Lung (tissue), 12 donors: ENCODE results near the gene ZNF410. TPM values are rescaled to one million over a fixed set of nuclear protein-coding genes. Genes with fewer than 3 reads are reported as not detected.

Experiments used
- ATAC-seq: fragments of 200-7000 bp; cut with Tn5 transposase; one replicate; pipeline ENCODE4 v1.9.1; 2020; ENCODE audit warnings: moderate number of reproducible peaks; ENCODE audit not compliant: insufficient read depth, low FRiP score
- DNase-seq, 3 donors: peaks; one replicate each; pipeline ENCODE4 v3.0.0-alpha.2; 2013 to 2017
- H3K27ac ChIP-seq, 2 donors: one replicate each; pipeline ENCODE4 v1.5.1; 2013; ENCODE audit warnings: mild to moderate bottlenecking in 2 of 2, moderate library complexity in 2 of 2, control low read depth in 1 of 2, inconsistent platforms in 1 of 2, low read depth in 1 of 2, low read length in 1 of 2
- H3K27me3 ChIP-seq, 3 donors: one replicate each; pipeline ENCODE4 v1.5.1; 2013; ENCODE audit warnings: low read length in 2 of 3; ENCODE audit not compliant: control insufficient read depth in 3 of 3, insufficient read depth in 3 of 3
- H3K36me3 ChIP-seq, 4 donors: one replicate each; pipeline ENCODE4 v1.5.1; 2013; ENCODE audit warnings: low read length in 4 of 4, mild to moderate bottlenecking in 1 of 4, moderate library complexity in 1 of 4; ENCODE audit not compliant: control insufficient read depth in 4 of 4, insufficient read depth in 4 of 4
- H3K4me1 ChIP-seq, 5 donors: one replicate each; pipeline ENCODE4 v1.5.1; 2013; ENCODE audit warnings: low read length in 5 of 5, mild to moderate bottlenecking in 2 of 5, moderate library complexity in 1 of 5; ENCODE audit not compliant: control insufficient read depth in 5 of 5, insufficient read depth in 5 of 5
- H3K4me3 ChIP-seq: one replicate; pipeline ENCODE4 v1.5.1; 2013; ENCODE audit warnings: mild to moderate bottlenecking, control low read depth, moderate library complexity
- H3K9ac ChIP-seq, 2 donors: one replicate each; pipeline ENCODE4 v1.5.1; 2013; ENCODE audit warnings: low read length in 2 of 2, control low read depth in 1 of 2; ENCODE audit not compliant: insufficient read depth in 1 of 2
- H3K9me3 ChIP-seq, 4 donors: one replicate each; pipeline ENCODE4 v1.5.1; 2013; ENCODE audit warnings: low read length in 3 of 4, mild to moderate bottlenecking in 1 of 4, moderate library complexity in 1 of 4; ENCODE audit not compliant: control insufficient read depth in 4 of 4, insufficient read depth in 3 of 4
- CTCF ChIP-seq: IDR thresholded peaks from 2 replicates; pipeline ENCODE4 v1.5.1; 2012; ENCODE audit warnings: mild to moderate bottlenecking; ENCODE audit errors: control extremely low read depth, extremely low read depth
- WGBS, 2 donors: extraction: QIAGEN DNeasy Blood & Tissue Kit; methylation state at CpG; one replicate each; pipeline ENCODE4 v1.1.7; 2013; 5-methylcytosine and 5-hydroxymethylcytosine counted together
- polyA plus RNA-seq, 2 donors: library from polyadenylated mRNA; stranded (reverse); fragments of 200-250 nt; gene quantifications; one replicate each; pipeline ENCODE4 v1.2.1, GENCODE V29; 2013
- total RNA-seq, 2 donors: library from RNA; depleted of rRNA in 1 of 2; stranded (reverse); fragments of >200 nt in 1 of 2; gene quantifications; one replicate each; pipeline ENCODE4 v1.2.1, GENCODE V29; 2014 to 2021
- donor health status: control.
- donor health status: control.
- donor health status: Bipolar disorder and iron deficiency.
- donor health status: healthy.
- donor health status: DM: yes; HTN: yes; CAD: no.

Gene ZNF410
- total and polyA plus RNA-seq, 4 donors: 31.5 to 76.1 (median 35.4) TPM

GRCh38 chr14:73968885-73969284 lies 82.2 kb downstream of the ZNF410 start:
- no peaks in the 10 kb centered on the region for H3K27me3 ChIP-seq
- no peak overlapping the region for H3K9ac ChIP-seq
- no peak overlapping the region for H3K4me3 ChIP-seq
- peaks cover 4 to 26% (median 19%) of the 10 kb centered on the region in 4 donors for H3K36me3 ChIP-seq
- H3K4me1 ChIP-seq: peaks cover 0 to 5% (median 0%) of the 10 kb centered on the region in 5 donors
- ATAC-seq (no peak), DNase-seq (no peak)
- H3K9me3 ChIP-seq: peaks cover 0 to 2% (median 0%) of the 10 kb centered on the region in 4 donors
- H3K27ac ChIP-seq: no peak overlapping the region
- no peak for TF ChIP-seq CTCF
- WGBS, 2 donors: 77 to 91% methylated on average over 2 of the region's 2 CpGs

- H3K9me3 ChIP-seq: peaks cover 0 to 2% (median 0%) of the 10 kb centered on the region in 4 donors
- peaks cover 0 to 7% (median 0%) of the 10 kb centered on the region in 5 donors for H3K4me1 ChIP-seq
- H3K9ac ChIP-seq: no peak overlapping the region
- H3K27ac ChIP-seq: no peak overlapping the region
- H3K36me3 ChIP-seq: peaks cover 0 to 25% (median 12%) of the 10 kb centered on the region in 4 donors
- DNase-seq (peak in 2 of 3 donors; percentile 28 to 29), ATAC-seq (no peak)
- WGBS, 2 donors: 83 to 90% methylated on average over 2 of the region's 2 CpGs
- H3K4me3 ChIP-seq: no peak overlapping the region
- TF ChIP-seq CTCF: no peak
- H3K27me3 ChIP-seq: no peaks in the 10 kb centered on the region
These were observed 86.8 kb downstream of the ZNF410 start for GRCh38 chr14:73973497-73973896.

- no peak overlapping the region for H3K9ac ChIP-seq
- peaks cover 0 to 7% (median 0%) of the 10 kb centered on the region in 5 donors for H3K4me1 ChIP-seq
- TF ChIP-seq CTCF: no peak
- 83 to 94% methylated on average over 6 of the region's 6 CpGs for WGBS, 2 donors
- peaks cover 0 to 2% (median 0%) of the 10 kb centered on the region in 4 donors for H3K9me3 ChIP-seq
- no peak for DNase-seq
- H3K36me3 ChIP-seq: peaks cover 0 to 15% (median 9%) of the 10 kb centered on the region in 4 donors
- H3K27me3 ChIP-seq: no peaks in the 10 kb centered on the region
- no peak overlapping the region for H3K4me3 ChIP-seq
- ATAC-seq: no peak
- no peak overlapping the region for H3K27ac ChIP-seq
These were observed 89.5 kb downstream of the ZNF410 start for GRCh38 chr14:73976125-73976524.

GRCh38 chr14:73977896-73978295 lies 91.2 kb downstream of the ZNF410 start:
- no peak for TF ChIP-seq CTCF
- no peak overlapping the region for H3K27ac ChIP-seq
- H3K27me3 ChIP-seq: no peaks in the 10 kb centered on the region
- H3K4me1 ChIP-seq: peaks cover 0 to 7% (median 0%) of the 10 kb centered on the region in 5 donors
- H3K9ac ChIP-seq: no peak overlapping the region
- H3K4me3 ChIP-seq: no peak overlapping the region
- no peak for ATAC-seq
- peak in 1 of 3 donors; percentile 1 for DNase-seq
- WGBS, 2 donors: 47 to 58% methylated on average over 4 of the region's 4 CpGs
- peaks cover 0 to 2% (median 0%) of the 10 kb centered on the region in 4 donors for H3K9me3 ChIP-seq
- H3K36me3 ChIP-seq: peaks cover 0 to 12% (median 6%) of the 10 kb centered on the region in 4 donors
